NCI-H460 (cell line): ENCODE data around the gene KCND2. TPM values are rescaled to one million over a fixed set of nuclear protein-coding genes. Genes with fewer than 3 reads are reported as not detected.
"Not testable (repeated sequence)": the region's sequence is repeated elsewhere in the genome, so short reads cannot be mapped to it uniquely, and the experiment has no call there.

Source experiments
- DNase-seq: peaks from one replicate; pipeline ENCODE4 v3.0.0-alpha.2; 2016; ENCODE audit warnings: low read depth; ENCODE audit errors: extremely low read depth
- total RNA-seq: library from RNA; depleted of rRNA; stranded (reverse); fragments of >200 nt; shearing (Covaris generic); gene quantifications from 2 replicates; pipeline ENCODE4 v1.2.3, GENCODE V29; 2014

The KCND2 gene
- total RNA-seq, 1 experiment from 2014 or later = not detected

DNA sequence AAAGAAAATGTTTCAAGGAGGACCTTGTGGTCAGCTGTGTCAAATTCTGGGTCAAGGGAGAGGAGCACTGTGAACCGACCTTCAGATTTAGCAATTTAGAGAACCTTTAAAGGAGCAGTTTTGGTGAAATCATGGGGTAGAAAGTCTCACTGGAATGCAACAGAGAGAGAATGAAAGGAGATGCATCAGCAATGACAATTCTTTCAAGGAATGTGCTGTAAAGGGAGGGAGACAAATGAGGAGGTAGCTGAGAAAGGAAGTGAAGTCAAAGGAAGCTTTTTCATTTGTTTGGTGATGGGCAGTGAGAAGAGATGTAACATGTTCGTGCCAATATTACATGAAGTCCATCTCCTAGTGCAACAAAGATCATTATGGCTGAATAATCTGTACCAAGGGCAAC is 418.9 kb downstream of the KCND2 start:
- DNase-seq = no peak

DNA sequence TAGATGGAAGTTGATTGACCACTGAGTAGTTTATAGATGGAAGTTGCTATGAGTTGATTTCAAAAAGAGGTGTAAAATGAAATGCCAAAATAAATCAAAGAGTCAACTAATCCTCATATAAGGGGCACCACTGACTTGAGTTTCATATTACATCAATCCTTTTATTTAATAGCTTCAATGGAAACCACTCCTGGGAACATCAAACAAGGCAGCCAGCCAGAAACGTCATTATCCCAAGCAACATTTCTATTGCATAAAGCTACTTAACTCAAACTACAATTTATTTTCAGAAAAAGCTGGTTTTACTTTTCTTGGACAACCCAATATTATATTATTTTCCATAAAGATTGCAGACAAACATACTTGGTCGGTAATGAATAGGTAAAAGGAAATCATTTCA is 422.9 kb downstream of the KCND2 start:
- DNase-seq = no peak

DNA sequence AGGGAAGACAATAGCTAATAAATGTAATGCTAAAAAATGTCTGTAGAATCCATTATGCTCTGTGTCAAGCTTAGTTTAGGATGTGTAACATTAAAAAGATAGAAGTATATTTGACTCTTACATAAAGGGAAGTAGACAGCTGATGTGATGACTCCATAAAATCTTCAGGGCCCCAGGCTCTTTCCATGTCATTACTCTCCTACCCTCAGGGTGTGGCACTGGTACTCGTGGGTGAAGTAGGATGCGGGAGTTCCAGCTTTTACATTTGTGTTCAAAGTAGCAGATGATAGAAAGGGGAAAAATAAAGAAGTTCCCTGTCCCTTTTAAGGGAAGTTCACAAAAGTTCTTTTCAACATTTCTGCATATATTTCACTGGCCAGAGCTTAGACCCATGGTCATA is 427.8 kb downstream of the KCND2 start:
- DNase-seq = no peak

DNA sequence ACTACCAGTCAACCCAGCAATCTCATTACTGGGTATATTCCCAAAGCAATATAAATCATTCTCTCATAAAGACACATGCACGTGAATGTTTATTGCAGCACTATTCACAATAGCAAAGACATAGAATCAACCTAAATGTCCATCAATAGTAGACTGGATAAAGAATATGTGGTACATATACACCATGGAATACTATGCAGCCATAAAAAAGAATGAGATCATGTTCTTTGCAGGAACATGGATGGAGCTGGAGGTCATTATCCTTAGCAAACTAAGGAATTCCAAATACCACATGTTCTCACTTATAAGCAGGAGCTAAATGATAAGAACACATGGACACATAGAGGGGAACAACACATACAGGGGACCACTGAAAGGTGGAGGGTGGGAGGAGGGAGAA is 429.4 kb downstream of the KCND2 start:
- not testable (repeated sequence) for DNase-seq

DNA sequence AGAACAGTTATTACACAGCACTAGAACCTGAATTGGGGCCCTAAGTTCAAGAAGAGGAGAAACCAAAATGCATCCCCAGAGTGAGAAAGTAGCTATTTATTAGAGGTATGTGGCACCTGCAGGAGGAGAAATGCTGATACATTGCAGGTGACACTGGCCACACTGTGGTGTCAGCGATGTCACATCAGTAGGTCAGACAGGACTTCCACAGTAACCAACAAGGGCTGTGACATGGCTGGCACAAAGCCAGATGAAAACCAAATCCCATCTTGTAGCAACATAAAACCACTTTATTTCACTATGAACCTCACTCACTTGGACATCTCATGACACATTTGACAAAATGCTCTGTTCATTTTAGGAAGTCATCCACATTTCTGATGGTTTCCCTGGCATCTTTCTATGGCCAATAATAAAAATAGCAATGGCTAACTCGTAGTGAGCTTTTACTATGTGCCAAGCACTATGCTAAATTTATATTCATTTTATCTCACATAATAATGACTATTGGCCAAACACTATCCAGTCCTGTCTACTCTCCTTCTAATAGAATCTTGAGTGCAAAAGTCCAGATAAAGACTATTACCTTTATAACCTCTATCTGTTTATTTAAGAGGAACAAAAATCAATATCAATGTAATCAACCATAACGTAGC is 430.7 kb downstream of the KCND2 start:
- DNase-seq = no peak

DNA sequence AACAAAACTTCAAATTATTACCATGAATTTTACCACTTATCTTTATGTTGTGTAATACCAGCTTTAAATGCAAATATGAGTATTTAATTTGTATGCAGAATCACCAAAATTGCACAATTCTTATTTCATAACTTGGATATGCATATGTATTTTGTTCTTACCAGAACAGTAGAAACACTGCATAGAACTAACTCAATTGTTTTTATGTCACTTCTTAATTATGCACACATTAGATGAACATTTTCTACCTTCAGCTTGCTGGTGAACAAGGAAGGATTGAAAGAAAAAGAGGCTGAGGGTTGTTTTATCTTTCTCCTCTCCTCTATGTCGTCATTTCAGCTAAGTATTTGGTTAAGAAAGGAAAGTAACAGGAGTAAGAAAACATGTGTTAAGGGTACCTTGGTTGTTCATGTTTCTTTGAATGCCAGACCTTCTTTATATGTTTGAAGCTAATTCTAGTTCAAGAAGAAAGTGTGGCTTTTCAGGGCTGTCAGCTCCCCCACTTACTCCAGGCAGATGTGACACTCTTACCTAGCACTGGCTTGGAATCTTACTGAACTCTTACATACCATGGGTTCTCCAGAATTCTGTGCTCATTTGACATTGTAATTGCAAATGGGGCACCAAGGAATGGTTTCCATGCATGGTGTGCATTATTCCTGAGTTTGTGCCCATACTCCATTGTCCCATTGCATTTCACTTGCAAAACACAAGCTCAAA is 436.4 kb downstream of the KCND2 start:
- no peak for DNase-seq

DNA sequence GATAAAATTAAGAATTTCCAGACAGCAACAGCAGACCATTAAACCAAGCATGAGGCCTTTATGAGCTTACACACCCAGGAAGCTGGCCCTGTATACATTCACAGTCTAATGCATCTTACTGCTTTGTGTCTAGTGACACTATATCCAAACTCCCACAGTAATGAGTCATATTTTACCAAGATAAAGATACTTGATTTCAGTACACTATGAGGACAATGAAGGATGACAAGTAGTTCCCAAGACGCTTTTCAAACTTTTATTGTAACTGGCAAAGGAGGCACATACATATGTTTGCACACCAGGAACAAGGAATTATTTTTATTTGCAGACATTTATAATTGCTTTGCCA is 437.0 kb downstream of the KCND2 start:
- no peak for DNase-seq

DNA sequence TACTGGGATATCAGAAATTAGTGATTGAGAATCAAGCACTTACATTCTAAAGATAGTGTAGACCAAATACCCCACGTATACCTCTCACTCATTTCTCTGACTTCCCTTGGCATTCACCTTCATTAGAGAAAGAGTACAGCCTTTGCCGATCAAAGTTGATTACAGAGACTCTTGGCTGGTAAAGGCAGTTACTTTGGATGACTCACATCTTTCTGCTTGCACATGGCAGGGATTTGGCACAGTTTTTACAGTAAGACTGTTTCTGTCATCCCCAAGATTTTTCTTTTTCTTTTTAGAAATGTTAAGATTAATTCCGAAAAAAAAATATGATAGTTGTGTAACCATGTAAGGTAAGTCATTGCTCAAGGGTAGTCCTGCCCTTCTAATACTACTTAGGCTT is 442.0 kb downstream of the KCND2 start:
- DNase-seq = no peak

DNA sequence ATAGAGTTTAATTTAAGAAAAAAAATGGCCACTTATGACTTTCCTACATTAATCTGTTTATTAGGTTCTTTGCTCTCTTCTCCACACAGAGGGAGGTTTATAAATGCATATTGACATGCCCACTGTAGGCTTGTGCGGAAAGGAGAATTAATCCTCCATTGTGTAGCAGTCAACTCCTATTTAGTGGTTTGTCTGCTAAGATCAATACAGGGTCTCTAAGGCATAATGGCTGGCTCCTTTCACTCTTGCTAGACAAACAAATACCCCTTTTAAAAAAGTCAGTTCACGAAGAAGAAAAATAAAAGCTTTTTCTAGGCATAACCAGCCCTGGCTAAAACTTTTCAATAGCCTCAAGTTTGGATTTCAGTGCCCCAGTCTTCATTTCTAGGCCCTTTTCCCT is 443.3 kb downstream of the KCND2 start:
- DNase-seq = no peak

DNA sequence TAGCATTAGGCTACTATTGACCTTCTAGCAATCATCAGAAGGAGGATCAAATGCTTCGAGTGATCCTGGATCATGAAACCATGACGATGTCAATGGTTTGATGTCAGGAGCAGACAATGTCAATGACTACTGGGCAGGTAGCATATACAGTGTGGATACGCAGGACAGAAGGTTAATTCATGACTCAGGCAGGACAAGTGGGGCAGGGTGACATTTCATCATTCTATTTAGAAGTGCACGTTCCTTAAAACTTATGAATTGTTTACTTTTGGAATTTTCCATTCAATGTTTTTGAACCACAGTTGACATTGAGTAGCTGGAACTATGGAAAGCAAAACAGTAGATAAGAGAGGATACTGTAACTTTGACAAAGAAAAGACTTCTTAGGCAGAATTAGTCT is 444.2 kb downstream of the KCND2 start:
- DNase-seq = no peak

DNA sequence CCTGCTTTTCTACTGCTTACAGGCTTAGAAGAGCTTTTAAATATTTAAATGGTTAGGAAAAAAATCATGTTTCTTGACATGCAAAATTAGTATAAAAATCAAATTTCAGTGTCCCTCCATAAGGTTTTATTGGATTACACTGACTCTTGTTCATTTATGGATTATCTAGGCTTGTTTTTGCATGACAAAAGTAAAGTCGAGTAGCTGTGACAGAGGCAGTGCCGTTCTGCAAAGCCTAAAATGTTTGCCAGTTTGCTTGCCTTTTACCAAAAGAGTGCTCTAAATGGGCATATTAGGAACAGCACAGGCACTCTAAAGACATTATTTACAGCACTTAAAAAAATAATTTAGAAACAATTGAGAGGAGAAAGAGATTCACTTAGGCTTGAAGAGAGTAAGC is 445.4 kb downstream of the KCND2 start:
- DNase-seq = no peak

DNA sequence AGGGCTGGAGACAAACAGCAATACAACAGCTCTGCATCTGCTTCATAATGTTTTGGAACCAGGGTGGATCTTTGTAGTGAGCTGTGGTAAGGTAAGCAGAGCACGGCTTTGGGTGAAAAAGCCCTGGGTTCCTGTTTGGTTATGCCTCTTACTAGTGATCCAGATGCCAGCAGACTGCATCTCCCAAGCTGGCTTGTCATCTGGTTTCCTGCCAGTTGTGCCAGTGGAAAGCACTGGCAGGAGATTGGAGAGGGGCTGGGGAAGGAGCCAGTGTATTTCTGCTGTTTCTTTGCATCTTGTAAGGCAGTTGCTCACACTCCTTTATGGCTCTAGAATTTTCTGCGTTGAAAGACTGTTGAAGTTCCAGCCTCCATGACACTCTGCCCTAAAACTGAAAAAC is 447.3 kb downstream of the KCND2 start:
- DNase-seq = no peak

DNA sequence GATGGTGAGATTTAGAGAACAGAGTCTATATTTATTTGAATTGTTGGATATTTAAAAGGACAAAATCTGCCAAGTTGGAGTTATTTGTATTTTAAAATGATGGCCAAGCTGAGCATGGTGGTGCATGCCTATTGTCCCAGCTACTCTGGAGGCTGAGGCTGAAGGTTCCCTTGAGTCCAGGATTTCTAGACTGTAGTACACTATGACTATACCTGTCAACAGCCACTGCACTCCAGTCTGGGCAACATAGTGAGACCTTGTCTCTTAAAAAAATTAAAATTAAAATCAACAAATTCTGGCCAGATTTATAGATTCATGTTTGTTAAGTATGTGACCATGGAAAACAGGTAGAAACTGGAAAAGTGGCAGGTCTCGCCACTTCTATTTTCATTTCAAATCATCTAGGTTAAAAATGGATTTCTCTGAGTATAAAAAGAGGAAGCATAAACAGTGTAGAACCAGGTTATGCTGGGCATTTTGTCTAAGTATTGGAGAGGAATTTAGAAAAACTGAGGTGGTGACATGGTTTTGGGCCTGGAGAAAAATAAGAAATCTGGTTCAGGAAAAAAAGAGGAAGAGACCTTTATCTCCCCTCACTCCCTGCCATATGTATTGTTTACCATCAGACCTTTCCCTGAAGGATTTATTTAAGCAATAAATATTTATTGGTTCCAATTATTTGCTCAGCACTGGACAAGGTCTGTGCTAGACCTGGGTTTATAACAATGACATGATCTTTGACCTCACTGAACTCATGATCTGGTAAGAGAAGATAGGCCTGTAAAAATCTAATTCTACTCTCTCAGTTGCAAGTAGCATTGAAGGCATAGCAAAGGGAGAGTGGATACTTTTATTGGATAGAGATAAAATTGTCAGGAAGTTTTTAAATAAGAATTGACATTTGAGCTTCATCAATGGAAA is 450.8 kb downstream of the KCND2 start:
- DNase-seq = no peak

DNA sequence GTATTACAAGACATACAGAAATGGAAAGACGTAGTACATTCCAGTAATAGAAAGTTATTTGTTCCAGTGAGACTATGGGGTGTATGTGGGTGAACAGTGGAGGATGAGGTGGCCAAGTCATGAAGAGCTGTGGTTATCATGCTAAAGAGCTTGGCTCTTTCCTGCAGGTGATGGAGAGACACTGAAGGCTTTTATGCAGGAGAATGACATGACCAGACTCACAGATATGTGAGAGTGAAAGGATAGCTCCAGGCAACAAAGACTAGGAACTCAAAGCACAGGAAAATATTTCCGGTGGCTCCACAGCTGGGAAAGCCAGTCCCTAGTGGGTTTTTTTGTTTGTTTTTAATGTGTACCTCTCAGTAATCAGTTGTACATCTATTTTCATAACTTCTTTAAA is 451.5 kb downstream of the KCND2 start:
- DNase-seq = no peak

DNA sequence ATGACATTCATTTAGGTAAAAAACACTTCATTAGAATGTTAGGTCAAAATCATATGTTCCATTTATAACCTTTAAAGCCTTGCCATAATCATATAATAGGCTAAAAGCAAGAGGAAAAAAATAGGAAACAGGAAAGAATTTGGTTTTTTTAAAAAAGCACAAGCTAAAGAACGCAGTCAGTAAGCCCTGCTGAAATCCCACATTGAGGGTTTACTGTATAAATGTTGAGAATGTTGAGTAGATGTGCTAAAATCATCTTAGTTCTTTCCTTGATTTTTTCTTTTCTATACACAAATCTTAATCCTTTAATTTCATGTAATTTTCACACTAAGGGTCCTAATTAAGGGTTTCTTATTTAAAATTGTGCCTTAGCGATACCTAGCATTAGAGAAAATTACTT is 452.0 kb downstream of the KCND2 start:
- DNase-seq = no peak

DNA sequence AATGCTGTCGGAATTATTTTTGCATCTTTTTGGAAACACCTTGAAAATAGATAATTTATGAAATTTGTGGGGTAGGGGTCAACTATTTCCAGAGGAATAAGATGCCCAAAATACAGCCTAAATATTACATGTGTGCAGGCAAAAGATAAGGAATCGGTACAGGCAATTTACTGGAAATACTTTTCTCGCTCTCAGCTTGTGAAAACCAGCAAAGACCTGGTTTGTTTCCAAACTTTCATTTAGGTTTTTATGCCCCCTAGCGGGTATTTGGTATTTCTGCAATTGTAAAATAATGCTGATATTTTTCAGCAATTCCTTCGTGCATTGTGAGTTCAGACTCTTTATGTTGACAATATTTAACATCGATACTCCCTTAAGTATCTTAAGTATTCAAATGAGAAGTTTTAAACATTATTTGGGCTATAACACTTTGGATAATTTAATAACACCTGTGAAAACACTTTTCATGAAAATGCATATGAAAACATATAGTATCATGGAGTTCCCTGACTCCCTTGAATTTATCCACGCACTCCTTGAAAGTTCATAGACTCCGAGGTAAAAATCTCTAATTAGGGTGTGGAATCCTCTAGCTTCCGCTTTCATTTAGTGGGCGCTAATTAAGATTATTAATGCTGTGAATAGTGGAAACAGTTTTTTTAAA is 452.5 kb downstream of the KCND2 start:
- DNase-seq = peak; percentile 56

DNA sequence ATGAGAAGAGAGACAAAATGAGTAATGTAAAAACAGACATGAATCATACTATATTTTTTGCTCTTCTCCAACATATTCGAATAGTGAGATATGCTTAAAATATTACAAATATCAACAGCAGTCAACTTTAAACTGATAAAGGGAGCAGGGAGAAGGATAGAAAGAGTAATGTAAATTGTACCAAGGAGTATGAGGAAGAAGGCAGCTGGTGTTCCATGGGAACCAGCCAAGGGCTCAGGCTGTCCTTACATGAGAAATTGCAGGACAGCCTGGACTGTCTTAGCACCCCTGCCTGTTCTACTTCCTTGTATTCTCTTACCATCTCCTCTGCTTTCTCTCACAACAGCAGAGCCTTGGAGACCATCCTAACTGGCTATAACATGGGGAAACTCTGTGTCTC is 456.3 kb downstream of the KCND2 start:
- DNase-seq = no peak

DNA sequence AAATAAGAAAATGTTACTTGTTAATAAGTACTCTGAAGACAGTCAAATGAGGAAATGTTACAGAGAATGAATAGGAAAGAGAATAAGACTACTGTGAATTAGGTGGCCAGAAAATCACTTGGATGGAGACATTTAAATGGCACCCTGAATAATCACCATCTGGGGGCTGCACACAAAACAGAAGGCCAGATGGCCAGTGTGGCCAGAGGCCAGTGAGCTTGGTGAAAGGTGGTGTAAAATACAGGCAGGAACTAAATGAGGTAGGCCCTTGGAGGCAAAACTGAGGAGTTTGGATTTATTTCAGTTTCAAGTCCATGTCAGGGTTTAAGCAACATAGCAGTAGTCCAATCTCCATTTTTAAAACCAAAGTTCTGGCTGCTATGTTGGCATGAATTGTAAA is 458.3 kb downstream of the KCND2 start:
- DNase-seq = no peak

DNA sequence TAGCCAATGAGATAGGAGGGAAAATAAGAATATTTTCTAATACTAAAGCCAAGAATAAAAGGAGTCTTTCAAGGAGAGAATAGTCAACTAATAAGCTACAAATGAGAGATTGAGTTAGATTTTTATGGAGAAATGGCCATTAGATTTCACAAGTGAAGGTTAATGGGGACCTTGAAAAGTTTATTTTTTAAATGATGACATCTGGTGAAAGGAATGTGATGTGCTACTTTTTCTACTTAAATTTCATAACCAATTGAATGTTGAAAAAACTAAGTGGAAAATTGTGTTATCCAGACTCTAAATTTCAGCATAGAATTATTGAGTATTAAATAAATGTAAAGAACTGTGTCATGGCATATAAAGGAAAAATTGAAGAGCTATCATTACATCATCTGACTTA is 459.3 kb downstream of the KCND2 start:
- DNase-seq = no peak

DNA sequence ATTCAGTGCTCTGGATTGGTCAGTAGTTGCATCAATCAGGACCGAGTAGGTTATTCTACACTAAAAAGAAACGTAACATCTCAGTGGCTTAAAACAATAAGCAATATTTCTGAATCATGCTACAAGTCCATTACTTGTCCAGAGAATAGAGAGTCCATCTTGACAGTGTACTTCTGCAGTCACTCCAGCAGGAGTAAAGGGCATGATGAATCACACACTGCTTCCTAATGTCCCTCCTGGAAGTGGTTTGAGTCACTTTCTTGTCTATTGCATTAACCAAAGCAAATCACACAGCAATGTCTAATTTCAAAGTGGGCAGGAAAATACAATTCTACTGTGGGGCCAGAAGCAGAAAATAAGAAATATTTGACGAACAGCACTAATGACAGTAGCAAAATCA is 460.2 kb downstream of the KCND2 start:
- DNase-seq = no peak

DNA sequence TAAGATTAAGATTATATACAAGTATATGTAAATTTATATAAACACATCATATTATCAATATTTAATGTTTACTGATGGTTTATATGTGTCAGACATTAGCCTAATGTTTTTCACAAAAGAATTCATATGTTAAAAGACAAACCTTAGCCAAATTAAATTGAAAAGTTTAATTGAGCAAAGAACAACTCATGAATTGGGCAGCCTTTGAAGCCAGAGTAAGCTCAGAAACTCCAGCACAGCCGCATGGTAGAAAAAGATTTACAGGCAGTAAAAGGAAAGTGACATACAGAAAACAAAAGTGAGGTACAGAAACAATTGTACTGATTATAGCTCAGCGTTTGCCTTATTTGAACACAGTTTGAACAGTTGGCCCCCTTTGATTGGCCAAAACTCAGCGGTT is 460.9 kb downstream of the KCND2 start:
- no peak for DNase-seq
